ENCODE measurements around the gene KCNH5. TPM values are rescaled to one million over a fixed set of nuclear protein-coding genes. Genes with fewer than 3 reads are reported as not detected.

Gene KCNH5
- total RNA-seq, 1 donor from 2014 or later: 2.8 TPM

DNA sequence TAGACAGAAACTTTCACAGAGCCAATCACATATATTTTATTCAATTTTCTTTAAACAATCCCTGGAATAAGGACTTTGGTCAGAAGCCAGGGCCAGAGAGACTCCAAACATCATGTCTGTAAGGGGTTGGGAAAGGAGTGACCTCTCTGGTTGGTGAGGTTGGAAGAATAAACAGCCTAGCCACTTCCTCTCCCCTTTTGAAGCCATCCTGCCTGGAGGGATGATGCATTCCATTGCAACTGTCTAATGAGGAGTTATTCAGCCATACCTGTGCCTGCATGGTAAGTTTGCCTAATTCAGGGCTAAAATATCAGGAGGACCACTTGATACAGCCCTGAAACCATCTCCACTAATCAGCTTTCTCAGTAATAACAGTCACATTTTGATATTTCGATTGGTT, 299.8 kb downstream of the KCNH5 start:
- H3K9me3 Mint-ChIP-seq: no peaks in the 10 kb centered on the region
- H3K27ac Mint-ChIP-seq: no peak overlapping the region
- TF ChIP-seq, protein P1, sequence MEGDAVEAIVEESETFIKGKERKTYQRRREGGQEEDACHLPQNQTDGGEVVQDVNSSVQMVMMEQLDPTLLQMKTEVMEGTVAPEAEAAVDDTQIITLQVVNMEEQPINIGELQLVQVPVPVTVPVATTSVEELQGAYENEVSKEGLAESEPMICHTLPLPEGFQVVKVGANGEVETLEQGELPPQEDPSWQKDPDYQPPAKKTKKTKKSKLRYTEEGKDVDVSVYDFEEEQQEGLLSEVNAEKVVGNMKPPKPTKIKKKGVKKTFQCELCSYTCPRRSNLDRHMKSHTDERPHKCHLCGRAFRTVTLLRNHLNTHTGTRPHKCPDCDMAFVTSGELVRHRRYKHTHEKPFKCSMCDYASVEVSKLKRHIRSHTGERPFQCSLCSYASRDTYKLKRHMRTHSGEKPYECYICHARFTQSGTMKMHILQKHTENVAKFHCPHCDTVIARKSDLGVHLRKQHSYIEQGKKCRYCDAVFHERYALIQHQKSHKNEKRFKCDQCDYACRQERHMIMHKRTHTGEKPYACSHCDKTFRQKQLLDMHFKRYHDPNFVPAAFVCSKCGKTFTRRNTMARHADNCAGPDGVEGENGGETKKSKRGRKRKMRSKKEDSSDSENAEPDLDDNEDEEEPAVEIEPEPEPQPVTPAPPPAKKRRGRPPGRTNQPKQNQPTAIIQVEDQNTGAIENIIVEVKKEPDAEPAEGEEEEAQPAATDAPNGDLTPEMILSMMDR (conservative IDR thresholded peaks at IDR 0.05): no peak
- no peak overlapping the region for H3K4me3 Mint-ChIP-seq
- no peaks in the 10 kb centered on the region for H3K27me3 Mint-ChIP-seq
- H3K4me1 Mint-ChIP-seq (ENCODE audit: unreplicated experiment): peaks cover 6% of the 10 kb centered on the region
- H3K36me3 Mint-ChIP-seq: no peaks in the 10 kb centered on the region
- DNase-seq (ENCODE audit: extremely low spot score, unreplicated experiment): no peak

DNA sequence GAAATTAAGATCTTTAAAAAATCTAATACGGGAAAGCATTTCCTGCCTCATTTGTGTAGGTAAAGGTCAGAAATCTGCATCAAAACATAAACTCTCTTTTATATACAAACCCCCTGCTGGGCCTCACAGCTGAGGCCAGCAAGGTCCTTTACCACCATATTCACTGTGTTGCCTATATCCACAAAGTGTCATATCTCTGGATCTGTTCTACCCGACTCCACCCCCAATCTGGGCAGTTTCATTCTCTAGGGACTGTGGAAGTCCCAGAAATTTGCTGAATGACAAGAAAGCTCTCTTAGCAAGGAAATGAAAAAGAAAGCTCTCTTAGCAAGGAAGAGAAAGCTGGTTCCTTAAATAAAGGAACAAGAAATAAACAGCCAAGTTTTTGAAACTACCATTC, 301.7 kb downstream of the KCNH5 start:
- Mint-ChIP-seq H3K27me3 (no peaks in the 10 kb centered on the region), H3K4me1 (ENCODE audit: unreplicated experiment) (peaks cover 10% of the 10 kb centered on the region), H3K4me3 (no peak overlapping the region), H3K9me3 (no peaks in the 10 kb centered on the region), H3K36me3 (no peaks in the 10 kb centered on the region), H3K27ac (no peak overlapping the region)
- DNase-seq (ENCODE audit: extremely low spot score, unreplicated experiment): no peak
- TF ChIP-seq, protein P1 (conservative IDR thresholded peaks at IDR 0.05): no peak

DNA sequence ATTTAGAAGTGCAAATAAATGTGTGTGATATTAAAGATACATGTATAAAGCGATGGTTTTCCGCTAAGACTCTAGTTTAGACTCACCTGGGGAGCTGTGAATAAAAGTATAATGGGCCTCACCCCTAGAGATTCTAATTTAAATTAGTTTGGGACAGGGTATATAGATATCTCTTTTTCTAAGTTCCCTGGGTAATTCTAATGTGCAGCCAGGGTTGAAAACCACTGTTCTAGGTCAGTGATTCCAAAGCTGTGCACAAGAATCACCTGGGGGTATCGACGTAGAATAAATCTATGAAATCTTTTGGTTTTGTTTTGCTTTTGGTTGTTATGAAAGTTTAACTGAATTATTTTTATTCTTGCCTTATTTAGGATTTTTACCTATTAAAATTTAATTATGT, 302.1 kb downstream of the KCNH5 start:
- TF ChIP-seq, protein P1 (conservative IDR thresholded peaks at IDR 0.05): no peak
- no peak overlapping the region for H3K27ac Mint-ChIP-seq
- H3K4me3 Mint-ChIP-seq: no peak overlapping the region
- peaks cover 10% of the 10 kb centered on the region for H3K4me1 Mint-ChIP-seq (ENCODE audit: unreplicated experiment)
- no peaks in the 10 kb centered on the region for H3K9me3 Mint-ChIP-seq
- no peaks in the 10 kb centered on the region for H3K36me3 Mint-ChIP-seq
- no peaks in the 10 kb centered on the region for H3K27me3 Mint-ChIP-seq
- DNase-seq (ENCODE audit: extremely low spot score, unreplicated experiment): no peak

DNA sequence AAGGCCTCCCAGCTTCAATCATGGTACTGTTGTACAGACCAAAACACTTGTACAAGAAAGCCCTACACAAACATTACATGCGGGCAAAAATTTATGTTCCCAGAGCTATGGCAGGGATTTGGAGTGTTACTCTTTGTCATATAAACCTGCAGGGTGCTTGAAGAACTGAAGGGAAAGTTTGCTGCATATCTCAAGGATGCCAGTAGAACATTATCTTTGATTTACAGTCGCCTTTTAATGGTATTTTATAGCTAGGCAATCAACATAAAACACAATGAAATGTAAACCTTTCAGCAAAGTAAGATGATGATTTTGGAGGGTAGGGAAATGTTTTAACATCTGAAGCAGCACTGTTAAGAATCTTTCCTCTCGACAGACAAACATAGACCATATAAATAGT, 305.6 kb downstream of the KCNH5 start:
- H3K27me3 Mint-ChIP-seq: no peaks in the 10 kb centered on the region
- DNase-seq (ENCODE audit: extremely low spot score, unreplicated experiment): no peak
- no peak overlapping the region for H3K4me3 Mint-ChIP-seq
- TF ChIP-seq, protein P1 (conservative IDR thresholded peaks at IDR 0.05): no peak
- peaks cover 10% of the 10 kb centered on the region for H3K4me1 Mint-ChIP-seq (ENCODE audit: unreplicated experiment)
- H3K9me3 Mint-ChIP-seq: peaks cover 10% of the 10 kb centered on the region
- H3K36me3 Mint-ChIP-seq: no peaks in the 10 kb centered on the region
- no peak overlapping the region for H3K27ac Mint-ChIP-seq

DNA sequence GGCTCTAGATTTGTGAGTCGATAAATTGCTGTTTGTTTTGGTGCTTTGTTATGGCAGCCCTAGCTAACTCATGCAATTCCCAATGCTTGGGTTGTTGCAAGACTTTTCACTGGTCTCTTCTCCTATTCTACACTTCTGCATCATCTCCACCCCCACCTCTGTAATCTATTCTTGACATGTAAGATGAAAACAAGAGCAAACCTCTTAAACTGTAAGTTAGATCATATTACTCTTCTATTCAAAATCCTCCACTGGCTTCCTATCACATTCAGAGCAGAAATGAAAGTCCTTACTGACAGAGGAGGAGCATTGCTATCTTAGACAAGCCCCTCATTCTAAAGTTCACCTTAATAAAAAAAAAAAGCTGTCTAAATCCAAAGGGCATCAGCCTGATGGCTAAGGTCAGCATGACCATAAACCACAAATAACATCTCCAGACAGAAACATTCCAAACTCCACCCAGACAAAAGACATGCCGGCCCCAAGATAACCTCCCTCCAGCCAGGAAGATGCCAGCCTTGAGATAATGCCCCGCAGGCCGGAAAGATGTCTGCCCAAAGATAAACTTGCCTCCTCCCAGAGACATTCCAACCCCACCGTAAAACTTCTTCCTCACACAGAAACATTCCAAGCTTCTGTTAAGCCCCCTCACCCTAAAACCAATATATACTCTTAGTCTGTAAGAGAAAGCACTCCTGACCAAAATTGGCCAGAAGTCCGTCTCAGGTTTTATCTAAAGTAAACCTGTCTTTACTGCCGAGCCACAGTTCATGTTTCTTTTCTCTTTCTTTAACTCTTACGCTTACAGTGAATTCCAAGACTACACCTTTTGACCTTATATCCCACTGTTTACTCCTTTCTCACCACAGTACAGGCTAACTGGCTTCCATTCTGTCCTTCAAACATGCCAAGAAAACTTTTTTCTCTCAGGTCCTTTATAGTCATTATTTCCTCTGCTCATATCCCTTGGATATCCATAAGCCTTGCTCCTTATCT, 308.9 kb downstream of the KCNH5 start:
- no peak overlapping the region for H3K27ac Mint-ChIP-seq
- H3K4me3 Mint-ChIP-seq: no peak overlapping the region

More for the DNA sequence above, 308.9 kb downstream of the KCNH5 start:
- no peak for DNase-seq (ENCODE audit: extremely low spot score, unreplicated experiment)
- TF ChIP-seq, protein P1 (conservative IDR thresholded peaks at IDR 0.05): no peak
- no peaks in the 10 kb centered on the region for H3K36me3 Mint-ChIP-seq
- H3K27me3 Mint-ChIP-seq: no peaks in the 10 kb centered on the region
- peaks cover 10% of the 10 kb centered on the region for H3K9me3 Mint-ChIP-seq
- peaks cover 9% of the 10 kb centered on the region for H3K4me1 Mint-ChIP-seq (ENCODE audit: unreplicated experiment)

Data from type B pancreatic cell (in vitro differentiated cells).